Osteocyte (in vitro differentiated cells): ENCODE results near the gene ATP7B. TPM values are rescaled to one million over a fixed set of nuclear protein-coding genes. Genes with fewer than 3 reads are reported as not detected.

Source experiments
- DNase-seq: peaks from one replicate; pipeline ENCODE4 v3.0.0; 2021; ENCODE audit warnings: mixed read lengths; ENCODE audit not compliant: unreplicated experiment; ENCODE audit errors: extremely low spot score
- H3K27ac Mint-ChIP-seq: one replicate; pipeline ENCODE4 v1.8.0; 2021; ENCODE audit warnings: mild to moderate bottlenecking, mixed read lengths; ENCODE audit not compliant: unreplicated experiment
- H3K27me3 Mint-ChIP-seq: one replicate; pipeline ENCODE4 v1.8.0; 2021; ENCODE audit warnings: mixed read lengths; ENCODE audit not compliant: unreplicated experiment
- H3K36me3 Mint-ChIP-seq: one replicate; pipeline ENCODE4 v1.8.0; 2021; ENCODE audit warnings: mixed read lengths; ENCODE audit not compliant: unreplicated experiment
- H3K4me1 Mint-ChIP-seq: one replicate; pipeline ENCODE4 v1.8.0; 2021; ENCODE audit warnings: mixed read lengths; ENCODE audit not compliant: unreplicated experiment
- H3K4me3 Mint-ChIP-seq: one replicate; pipeline ENCODE4 v1.8.0; 2021; ENCODE audit warnings: mild to moderate bottlenecking, moderate library complexity, mixed read lengths; ENCODE audit not compliant: unreplicated experiment
- H3K9me3 Mint-ChIP-seq: one replicate; pipeline ENCODE4 v1.8.0; 2021; ENCODE audit warnings: mixed read lengths; ENCODE audit not compliant: unreplicated experiment
- CTCF ChIP-seq: fragments of 200-600 bp; sonication (generic); IDR thresholded peaks from 2 replicates; pipeline ENCODE4 v1.5.0; 2021; ENCODE audit warnings: antibody characterized with exemption, mild to moderate bottlenecking, moderate library complexity
- total RNA-seq: library from RNA; stranded (reverse); gene quantifications from 2 replicates; pipeline ENCODE4 v1.2.1, GENCODE V29; 2021

ATP7B gene
- total RNA-seq, 1 donor from 2014 or later: 10.4 TPM

- Mint-ChIP-seq H3K9me3 (no peaks in the 10 kb centered on the region), H3K4me1 (peaks cover 11% of the 10 kb centered on the region), H3K4me3 (no peak overlapping the region), H3K36me3 (peaks cover 2% of the 10 kb centered on the region), H3K27ac (no peak overlapping the region), H3K27me3 (no peaks in the 10 kb centered on the region)
- DNase-seq: no peak
- TF ChIP-seq CTCF: no peak
These were observed 4.6 kb downstream of the ATP7B start for GRCh38 chr13:52006523-52007245.

- Mint-ChIP-seq H3K27ac (no peak overlapping the region), H3K27me3 (no peaks in the 10 kb centered on the region), H3K9me3 (no peaks in the 10 kb centered on the region), H3K36me3 (peaks cover 2% of the 10 kb centered on the region), H3K4me1 (peaks cover 9% of the 10 kb centered on the region), H3K4me3 (no peak overlapping the region)
- DNase-seq: no peak
- no peak for TF ChIP-seq CTCF
These were observed 5.3 kb downstream of the ATP7B start for GRCh38 chr13:52005841-52006522.

- Mint-ChIP-seq H3K36me3 (peaks cover 2% of the 10 kb centered on the region), H3K9me3 (no peaks in the 10 kb centered on the region), H3K4me1 (peaks cover 2% of the 10 kb centered on the region), H3K27ac (no peak overlapping the region), H3K4me3 (no peak overlapping the region), H3K27me3 (no peaks in the 10 kb centered on the region)
- DNase-seq: no peak
- TF ChIP-seq CTCF: no peak
These were observed 6.6 kb downstream of the ATP7B start for GRCh38 chr13:52004511-52005170.

GRCh38 chr13:52003541-52003940 is 7.7 kb downstream of the ATP7B start:
- Mint-ChIP-seq H3K9me3 (no peaks in the 10 kb centered on the region), H3K4me3 (no peak overlapping the region), H3K36me3 (no peaks in the 10 kb centered on the region), H3K4me1 (peaks cover 6% of the 10 kb centered on the region), H3K27me3 (no peaks in the 10 kb centered on the region), H3K27ac (no peak overlapping the region)
- no peak for TF ChIP-seq CTCF
- DNase-seq: no peak

GRCh38 chr13:52002361-52002760 is 8.9 kb downstream of the ATP7B start:
- TF ChIP-seq CTCF: no peak
- Mint-ChIP-seq H3K4me1 (peaks cover 8% of the 10 kb centered on the region), H3K36me3 (no peaks in the 10 kb centered on the region), H3K27ac (no peak overlapping the region), H3K9me3 (no peaks in the 10 kb centered on the region), H3K4me3 (no peak overlapping the region), H3K27me3 (no peaks in the 10 kb centered on the region)
- no peak for DNase-seq
